Measurements from ENCODE around the gene COPB1.
"Not testable (repeated sequence)": the region's sequence is repeated elsewhere in the genome, so short reads cannot be mapped to it uniquely, and the experiment has no call there.

The COPB1 gene

GRCh38 chr11:14541192-14541947 is 41.8 kb upstream of the COPB1 start:
- H3K4me3 ChIP-seq (ENCODE audit: low read length): no peak overlapping the region
- no peak for DNase-seq (ENCODE audit: low read depth)
- no peak for TF ChIP-seq CTCF (conservative IDR thresholded peaks at IDR 0.05; ENCODE audit: low read depth, low read length)

DNA sequence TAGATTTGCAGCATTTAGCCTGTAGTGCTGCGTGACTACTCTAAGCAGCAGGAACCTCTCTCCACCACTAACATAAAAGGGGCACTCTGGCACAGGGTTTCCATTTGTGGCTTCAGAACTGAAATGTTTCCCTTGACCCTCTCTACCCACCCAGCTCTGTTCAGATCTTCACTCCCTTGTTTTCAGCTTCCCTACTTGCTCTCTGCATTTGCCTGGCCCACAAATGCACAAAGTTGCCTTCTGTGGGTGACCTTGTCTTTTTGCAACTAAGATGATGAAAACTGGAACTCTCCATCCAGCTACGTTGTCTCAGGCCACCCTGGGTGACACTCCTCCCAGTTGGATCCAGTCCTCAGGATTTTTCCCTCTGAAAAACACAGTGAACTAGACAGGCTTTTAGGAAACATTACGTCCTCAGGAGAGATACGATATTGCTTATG is 40.4 kb upstream of the COPB1 start:
- no peak for TF ChIP-seq CTCF (conservative IDR thresholded peaks at IDR 0.05; ENCODE audit: low read depth, low read length)
- DNase-seq (ENCODE audit: low read depth): no peak
- no peak overlapping the region for H3K4me3 ChIP-seq (ENCODE audit: low read length)

DNA sequence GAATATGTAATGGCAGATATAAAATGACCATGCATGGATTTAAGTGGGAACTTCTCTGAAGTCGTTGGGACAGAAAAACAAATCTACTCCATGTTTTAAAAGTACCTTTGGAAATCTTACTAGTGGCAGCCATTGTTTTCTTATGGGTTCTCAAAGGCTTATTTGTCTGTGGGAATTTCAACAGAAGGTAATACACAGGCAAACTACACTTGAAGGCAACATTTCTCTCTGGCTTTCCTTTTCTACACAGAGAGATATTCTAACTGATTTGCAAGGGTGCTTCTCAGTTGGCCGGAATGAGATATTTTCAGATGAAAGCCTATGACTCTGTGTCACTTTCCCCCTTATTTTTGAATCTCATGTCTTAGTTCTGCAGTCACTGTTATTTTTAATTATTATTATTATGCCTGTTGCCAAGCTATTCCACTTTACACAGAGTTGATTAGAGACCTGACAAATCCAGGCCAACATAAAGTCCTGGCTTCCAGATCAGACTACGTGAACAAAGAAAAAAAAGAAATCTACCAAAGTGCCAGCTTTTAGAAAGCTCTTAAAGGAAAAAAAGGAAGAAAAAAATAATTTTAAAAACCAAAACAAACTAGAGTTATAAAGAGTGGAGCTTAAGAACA is 39.4 kb upstream of the COPB1 start:
- no peak for DNase-seq (ENCODE audit: low read depth)
- H3K4me3 ChIP-seq (ENCODE audit: low read length): no peak overlapping the region
- no peak for TF ChIP-seq CTCF (conservative IDR thresholded peaks at IDR 0.05; ENCODE audit: low read depth, low read length)

DNA sequence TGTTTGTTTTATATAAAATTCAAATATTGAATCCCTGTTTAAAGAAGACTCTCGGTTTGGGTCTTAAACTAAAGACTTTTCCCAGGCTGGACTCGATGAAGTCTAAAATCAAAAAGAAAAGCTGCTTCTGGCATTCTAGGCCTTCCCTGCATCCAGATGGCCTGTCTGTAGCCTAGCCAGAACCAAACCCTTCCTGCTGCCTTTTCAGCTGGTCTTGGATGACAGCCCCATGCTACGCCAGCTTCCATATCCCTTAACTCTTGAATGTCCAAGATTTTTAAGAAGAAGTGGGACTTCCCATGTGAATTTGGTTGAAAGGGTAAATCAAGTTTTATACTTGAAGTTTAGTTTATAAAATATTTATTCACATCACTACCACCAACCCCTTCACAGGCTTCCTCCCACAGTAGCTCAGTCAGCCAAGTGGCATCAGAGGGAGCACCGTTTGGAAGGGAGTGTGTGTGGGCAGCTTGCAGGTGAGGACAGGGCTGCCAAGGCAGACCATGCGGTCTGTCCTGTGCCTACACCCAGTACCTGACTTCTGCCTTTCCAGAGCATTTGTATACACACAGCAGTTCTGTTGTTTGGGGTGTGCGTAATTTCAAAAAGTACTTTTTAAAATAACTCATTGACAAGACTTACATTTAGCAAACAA is 38.8 kb upstream of the COPB1 start:
- no peak overlapping the region for H3K4me3 ChIP-seq (ENCODE audit: low read length)
- DNase-seq (ENCODE audit: low read depth): no peak
- no peak for TF ChIP-seq CTCF (conservative IDR thresholded peaks at IDR 0.05; ENCODE audit: low read depth, low read length)

DNA sequence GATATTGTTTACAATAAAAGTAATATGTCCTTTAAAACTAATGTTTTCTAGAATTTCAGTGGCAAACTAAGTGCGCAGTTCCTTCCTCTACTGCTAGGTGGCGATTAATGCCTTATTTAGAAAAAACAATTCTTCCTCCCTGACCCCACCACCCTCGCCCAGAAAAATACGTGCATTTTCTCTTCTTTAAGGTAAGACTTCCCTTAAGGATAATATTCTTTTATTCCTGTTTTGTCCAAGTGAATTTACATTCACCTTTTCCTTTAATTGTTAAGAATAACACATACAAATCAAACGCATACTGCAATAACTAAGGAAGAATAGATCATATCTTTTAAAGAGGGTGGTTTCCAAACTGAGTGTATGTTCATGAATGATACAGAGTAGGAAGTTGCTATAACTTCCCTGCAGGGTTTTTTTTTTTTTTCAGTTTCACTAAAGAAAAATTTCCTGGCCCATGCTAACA is 37.6 kb upstream of the COPB1 start:
- H3K4me3 ChIP-seq (ENCODE audit: low read length): no peak overlapping the region
- no peak for DNase-seq (ENCODE audit: low read depth)
- peak; percentile 84 for TF ChIP-seq CTCF (conservative IDR thresholded peaks at IDR 0.05; ENCODE audit: low read depth, low read length)

- not testable (repeated sequence) for DNase-seq (ENCODE audit: low read depth); H3K4me3 ChIP-seq (ENCODE audit: low read length)
These were observed 35.6 kb upstream of the COPB1 start for GRCh38 chr11:14535166-14535565.

DNA sequence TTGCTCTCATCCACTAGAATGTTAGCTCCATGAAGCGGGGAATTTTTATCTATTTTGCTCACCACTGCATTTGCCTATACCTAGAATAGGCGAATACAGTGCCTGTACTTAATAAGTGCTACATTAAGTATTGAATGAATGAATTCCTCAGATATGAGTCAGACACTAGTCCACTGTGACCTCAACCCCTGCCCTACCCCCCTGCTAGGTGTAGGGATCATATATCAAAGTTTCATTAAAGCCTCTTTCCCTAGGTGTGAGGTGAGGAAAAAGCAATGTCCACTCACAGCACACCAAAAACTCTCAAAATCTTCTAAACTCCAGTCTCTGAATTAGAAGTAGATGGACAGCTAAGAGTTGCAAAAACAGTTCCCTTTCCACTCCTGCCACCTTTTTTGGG is 30.3 kb upstream of the COPB1 start:
- DNase-seq (ENCODE audit: low read depth): no peak
- no peak for TF ChIP-seq CTCF (conservative IDR thresholded peaks at IDR 0.05; ENCODE audit: low read depth, low read length)
- H3K4me3 ChIP-seq (ENCODE audit: low read length): no peak overlapping the region
